HG02884 (cell line): ENCODE data around the gene COX7A2L.
"Not testable (repeated sequence)": the region's sequence is repeated elsewhere in the genome, so short reads cannot be mapped to it uniquely, and the experiment has no call there.

Experiments used
- ATAC-seq: cut with Tn5 transposase; IDR thresholded peaks from one replicate; pipeline ENCODE4 v1.9.1; 2021; ENCODE audit warnings: mild to moderate bottlenecking, moderate library complexity; ENCODE audit not compliant: unreplicated experiment

Gene COX7A2L

DNA sequence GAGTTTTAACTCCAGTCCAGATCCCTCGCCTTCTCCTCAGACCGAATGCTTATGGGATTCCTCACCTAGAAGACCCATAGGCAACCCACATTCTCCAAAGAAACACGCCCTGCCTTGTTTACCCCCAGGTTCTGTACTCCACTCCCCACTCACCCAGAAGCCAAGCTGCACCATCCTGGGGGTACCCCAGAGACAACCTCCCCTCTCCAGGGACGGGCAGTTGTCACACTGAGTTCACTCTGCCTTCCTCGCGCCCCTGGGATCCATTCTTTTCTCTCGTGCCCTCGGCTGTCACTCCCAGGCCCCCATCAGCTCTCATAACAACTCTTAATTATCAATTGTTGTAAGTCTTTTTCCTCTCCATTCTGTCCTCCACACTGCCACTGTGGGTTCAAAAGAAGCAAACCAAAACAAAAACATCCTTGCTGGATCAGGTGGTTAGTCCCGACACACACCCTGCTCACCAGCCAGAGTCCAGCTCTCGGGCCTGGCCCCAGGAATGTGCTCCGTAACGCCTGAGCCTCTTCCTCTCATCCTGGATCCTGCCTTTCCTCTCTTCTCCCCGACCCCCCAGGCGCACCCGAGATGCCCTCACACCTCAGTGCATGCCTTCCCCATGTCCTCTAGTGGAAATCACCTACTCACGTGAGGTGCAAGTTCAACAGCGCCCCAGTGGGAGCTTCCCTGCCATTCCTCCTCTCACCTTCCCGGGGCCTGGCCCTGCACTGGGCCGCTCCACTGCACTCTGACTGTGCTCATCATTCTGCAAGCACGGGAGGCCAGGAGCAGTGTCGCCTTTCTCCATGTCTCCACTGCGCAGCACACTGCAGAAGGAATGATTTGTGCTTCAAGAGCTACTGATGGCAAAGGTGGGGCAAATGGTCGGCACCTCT, 20.7 kb downstream of the COX7A2L start:
- no peak for ATAC-seq

DNA sequence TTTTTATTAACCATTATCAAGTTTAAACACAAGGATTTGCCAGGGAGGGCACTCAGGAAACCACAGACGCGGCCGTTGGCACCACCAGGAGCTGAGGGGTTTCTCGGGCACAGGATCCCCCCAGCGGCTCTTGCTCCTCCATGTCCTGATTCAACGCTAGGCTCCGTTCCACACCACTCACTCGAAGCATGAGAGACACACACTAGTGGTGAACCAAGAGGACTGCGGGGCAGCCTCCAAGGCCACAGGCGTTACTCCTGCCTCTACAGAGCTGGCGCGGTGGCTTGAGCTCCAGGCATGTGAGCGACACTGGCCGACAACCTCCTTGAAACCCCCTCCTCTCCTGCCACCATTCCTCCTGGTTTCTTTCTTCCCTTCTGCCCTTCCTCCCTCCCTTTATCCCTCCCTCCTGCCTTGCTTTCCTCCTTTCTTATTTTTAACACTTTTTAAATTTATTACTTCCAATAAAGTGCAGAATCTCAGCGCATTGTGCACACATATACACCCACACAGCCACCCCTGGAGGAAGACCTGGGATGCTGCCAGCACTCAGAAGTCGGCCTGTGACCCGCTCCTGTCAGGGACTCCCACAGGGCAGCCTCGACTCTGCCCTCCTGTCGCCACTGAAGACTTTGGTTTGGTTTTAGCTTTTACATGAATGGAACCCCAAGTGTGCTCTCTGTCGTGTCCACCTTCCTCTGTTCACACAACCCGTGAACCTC, 21.7 kb downstream of the COX7A2L start:
- no peak for ATAC-seq

DNA sequence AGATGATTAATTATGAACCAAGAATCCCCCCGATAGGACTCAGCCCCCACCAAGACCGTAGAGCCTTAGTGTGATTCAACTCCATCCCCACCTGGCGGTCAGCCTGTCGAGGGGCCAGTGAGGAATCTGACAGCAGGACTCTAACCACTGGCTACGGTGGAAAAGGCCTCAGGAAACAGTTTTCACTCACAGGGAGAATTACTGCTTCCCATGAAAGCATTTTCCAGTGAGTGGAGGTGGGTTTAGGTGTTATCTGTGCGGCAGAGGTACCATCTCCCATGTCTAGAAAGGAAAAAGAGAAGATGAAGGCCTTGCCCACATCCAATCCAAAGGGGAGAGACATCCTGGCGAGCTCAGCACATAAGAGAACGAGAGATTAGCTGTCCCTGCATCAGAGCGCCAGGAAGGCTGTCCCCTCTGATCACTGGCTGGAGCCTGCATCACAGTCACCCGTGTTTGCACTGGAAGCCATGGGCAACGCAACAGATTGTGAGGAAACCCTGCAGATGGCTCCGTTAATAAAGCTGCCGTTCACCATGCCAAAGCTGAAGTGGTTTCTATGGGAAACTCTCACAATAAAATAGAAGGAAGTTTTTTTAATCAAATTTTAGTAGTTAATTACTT, 22.3 kb downstream of the COX7A2L start:
- ATAC-seq = no peak

DNA sequence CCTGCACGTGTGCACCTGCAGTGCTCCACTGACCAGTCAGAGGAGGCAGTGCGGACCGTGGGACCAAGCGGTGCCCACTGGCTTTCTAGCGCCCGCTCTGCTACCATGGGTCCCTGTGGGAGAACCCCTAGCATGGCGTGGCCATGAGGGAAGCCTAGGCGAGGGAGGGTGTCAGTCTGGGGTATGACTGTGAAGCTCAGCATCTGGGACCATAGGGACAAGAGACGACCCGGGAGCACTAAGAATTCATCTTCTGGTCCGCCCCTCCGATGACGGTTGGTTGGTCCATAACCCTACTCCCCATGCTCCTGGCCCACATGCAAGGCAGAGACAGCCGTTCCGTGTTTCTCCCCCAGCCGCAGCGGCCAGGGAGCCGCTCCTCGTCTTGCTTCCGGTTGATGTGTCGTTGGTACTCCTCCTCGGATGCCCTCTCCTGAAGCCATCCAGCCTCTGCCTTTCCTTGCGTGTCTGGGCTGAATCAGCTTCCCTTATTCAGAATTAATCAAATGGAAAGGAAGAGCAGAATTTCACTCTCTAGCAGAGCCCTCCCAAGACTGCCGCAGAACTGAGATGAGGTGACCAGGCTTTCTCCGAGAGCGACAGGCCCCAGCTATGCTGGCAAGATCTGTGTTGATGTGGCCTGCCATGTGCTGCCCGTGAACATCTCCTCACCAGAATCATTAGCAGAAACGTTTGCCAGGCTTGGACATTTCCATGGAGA, 23.0 kb downstream of the COX7A2L start:
- no peak for ATAC-seq

DNA sequence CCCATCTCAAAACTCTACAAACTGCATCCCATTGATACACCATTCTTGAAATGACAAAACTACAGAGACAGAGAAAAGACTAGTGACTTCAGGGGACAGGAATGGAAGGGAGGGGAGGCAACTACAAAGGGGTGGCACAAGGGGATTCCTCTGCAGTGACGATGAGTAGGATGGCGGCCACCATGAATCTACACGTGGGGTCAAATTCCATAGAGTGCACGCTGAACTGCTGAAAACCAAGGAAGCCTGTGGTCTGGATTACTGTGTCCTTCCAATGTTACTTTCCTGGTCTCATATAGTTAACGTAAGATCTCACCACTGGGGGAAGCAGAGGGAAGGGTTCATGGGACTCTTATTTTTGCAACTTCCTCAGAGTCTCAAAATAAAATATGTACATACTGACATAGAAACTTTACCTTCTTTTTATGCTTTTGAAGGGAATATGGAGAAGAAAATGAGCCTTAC, 23.6 kb downstream of the COX7A2L start:
- no peak for ATAC-seq

DNA sequence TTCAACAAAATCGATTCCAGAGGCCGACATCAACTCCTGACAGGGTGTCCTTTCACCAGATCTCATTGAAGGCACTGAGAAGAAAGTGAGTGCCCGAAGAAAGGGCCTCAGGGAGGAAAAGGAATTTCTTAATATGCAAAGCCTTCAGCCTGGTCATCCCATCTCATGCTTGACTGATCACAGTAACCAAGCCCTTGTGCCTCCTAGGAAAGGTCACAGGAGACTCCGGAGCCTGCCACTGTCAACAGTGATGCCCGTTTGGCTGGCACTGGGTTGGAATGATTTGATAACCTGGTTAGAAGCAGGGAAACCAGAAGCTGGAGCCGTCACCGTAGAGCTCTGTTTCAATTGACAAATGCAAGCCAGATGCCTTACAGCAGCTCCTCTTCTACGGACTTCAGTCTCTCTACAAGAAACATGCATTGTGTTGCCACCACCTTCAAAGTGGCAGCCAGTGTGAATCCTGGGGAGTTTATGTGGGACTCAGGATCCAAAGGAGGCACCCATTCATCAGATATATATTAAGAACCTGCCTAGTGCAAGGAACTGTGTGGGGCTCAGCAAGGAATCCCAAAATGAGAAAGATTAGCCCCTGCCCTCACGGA, 24.6 kb downstream of the COX7A2L start:
- no peak for ATAC-seq

DNA sequence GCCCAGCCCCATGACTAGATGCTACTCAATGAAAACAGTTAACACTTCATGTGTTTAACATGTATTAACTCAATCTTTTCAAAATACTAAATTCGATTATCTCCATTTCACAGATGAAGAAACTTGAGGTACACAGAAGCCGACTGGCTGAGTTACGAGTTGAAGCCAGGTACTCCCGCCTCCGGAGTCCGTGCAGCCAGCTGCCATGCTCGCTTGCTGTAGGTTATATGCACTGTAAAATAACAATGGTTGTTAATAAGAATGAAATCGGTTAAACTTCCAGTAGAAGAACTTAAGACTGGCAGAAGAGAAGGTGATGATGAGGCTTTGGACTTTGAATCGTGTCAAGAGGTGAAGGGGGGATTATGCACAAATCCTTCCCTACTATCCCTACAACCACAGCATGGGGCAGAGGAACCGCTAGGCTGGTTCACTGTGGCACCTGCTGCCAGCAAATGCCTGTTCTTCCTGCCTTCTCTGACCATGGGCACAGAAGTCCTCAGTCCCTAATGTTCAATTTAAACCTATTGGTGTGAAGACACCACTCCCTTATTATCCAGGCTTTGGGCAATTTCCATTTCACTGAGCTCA, 25.4 kb downstream of the COX7A2L start:
- no peak for ATAC-seq

DNA sequence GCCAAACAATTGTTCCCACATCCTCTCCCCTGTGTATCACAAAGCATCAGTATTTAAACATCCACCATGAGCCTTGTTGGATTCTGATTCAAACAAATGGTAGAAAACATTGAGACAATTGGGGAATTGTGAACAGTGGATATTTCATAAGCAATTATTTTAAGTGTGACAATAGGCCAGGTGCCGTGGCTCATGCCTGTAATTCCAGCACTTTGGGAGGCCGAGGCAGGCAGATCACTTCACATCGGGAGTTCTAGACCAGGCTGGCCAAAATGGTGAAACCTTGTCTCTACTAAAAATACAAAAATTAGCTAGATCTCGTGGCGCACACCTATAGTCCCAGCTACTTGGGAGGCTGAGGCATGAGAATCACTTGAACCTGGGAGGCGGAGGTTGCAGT, 26.2 kb downstream of the COX7A2L start:
- ATAC-seq = not testable (repeated sequence)

DNA sequence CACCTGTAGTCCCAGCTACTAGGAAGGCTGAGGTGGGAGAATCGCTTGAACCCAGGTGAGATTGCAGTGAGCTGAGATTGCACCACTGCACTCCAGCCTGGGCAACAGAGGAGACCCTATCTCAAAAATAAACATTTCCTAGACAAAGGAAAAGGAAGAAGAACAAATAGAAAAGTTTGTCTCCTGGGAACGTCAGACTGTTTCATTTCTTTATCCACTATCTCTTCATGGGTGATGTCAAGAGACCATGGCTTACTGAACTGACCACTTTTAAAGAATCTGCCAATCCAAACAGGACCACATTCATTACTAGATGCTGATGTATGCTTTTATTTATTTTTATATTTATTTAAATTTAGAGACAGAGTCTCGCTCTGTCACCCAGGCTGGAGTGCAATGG, 26.8 kb downstream of the COX7A2L start:
- ATAC-seq = no peak

DNA sequence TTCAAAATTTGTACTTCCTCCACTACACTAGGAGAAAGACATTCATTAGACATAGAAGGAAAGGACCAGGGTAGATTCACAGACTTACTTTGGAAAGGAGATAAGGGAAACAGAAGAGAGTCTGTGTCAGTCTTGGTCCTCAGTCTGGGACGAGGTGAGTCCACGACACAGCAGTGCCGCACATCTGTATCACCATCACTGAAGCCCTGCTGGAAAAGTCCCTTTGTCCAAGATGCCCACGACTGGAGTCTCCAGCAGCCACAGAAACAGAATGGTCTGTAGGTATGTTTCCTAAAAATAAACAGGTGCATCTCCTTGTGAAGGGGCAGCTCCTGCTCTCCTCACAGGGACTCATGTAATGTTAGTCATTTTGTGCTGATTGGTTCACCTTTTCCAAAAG, 27.4 kb downstream of the COX7A2L start:
- ATAC-seq = no peak

DNA sequence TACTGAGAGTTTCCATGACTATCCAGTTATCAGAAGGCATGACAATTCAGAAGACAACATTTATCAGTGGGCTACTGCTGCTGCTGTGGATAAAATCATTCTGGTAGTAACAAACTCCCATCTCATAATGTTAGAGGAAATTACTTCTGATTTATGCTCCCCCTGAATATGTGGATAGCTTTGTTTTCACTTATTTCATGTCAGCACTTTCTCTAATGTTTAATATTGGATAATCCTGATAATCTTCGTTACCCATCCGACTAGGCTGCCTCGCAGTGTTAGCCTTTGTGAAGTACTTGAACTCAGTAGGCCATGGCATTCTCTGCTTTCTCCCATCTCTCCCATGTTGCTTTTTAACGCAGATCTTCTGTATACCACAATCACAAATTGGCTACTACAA, 28.4 kb downstream of the COX7A2L start:
- ATAC-seq = no peak

DNA sequence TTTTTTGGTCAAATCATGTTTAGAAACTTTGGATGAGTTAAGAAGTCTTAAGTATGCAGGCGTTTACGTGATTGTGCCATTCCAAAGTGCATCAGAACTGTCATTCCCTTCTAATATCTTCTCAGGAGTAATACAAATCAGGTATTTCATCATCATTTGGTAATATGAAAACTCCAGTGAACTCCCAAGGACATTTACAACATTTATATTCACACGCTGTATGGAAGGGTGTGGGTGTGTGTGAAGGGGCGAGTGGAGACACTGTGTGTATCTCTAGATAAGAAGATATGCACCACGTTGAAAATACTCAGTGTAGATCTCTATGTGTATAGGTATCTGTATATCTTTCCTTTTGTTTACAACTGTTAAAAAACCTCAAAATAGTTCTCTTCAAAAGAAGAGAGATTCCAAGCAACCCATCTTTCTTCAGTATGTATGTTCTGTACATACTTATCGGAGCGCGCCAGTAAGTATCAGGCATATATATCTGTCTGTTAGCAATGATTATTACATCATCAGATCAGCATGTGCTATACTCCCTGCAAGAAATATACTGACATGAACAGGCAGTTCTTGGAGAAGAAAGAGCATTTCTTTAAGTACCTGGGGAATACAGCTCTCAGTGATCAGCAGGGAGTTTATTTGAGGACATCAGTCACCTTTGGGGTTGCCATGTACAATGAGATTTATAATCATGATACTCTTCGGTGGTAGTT, 29.3 kb downstream of the COX7A2L start:
- ATAC-seq = no peak

DNA sequence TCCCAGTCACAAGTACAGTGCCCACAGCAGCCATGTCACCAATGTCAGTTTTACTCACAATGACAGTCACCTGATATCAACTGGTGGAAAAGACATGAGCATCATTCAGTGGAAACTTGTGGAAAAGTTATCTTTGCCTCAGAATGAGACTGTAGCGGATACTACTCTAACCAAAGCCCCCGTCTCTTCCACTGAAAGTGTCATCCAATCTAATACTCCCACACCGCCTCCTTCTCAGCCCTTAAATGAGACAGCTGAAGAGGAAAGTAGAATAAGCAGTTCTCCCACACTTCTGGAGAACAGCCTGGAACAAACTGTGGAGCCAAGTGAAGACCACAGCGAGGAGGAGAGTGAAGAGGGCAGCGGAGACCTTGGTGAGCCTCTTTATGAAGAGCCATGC, 31.3 kb downstream of the COX7A2L start:
- ATAC-seq = no peak

DNA sequence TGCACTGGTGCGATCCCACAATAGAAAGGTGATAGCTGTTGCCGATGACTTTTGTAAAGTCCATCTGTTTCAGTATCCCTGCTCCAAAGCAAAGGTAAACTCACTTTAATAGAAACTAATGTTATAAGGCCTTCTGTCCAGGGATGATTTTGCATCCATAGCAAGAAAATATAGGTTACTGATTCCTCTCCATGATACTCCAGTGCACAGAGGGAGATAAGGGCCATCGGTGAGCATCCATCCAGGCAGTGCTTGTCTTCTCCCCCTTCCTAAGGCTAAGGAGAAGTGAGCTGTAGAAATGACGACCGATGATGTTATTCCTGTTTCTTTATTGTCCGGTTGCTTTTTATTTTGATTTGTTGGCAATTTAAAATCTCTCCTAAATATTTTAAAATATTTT, 32.1 kb downstream of the COX7A2L start:
- no peak for ATAC-seq

DNA sequence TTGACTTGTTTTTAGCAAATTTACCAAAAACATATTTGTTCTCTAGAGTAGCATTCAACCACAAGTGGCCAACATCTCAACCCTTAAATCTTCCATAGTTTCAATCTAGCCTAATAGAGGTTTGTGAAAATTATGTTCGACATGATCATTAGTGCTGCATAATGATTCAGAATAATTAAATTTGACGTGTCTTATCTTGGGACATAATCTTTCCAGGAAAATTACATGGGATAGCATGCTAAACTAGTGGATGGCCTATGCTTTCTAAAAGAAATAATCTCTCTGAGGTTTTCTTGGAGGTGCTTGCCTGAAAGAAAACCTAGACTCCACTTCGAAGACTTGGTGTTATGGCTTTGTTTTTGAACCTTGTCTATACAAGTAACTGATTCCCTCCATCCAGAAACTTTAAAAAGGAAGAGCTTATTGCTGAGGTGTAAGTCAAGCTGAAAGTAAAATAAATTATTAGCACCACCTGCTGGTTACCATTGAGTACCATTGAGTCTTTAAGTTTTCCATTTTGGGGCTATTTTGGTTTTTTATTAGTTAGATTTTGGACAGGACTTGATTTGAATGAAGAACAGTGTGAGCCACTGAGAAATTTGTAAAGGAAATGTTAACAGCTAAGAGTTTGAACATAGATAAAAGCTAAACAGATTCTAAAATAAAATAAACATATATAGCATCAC, 32.7 kb downstream of the COX7A2L start:
- ATAC-seq = no peak

DNA sequence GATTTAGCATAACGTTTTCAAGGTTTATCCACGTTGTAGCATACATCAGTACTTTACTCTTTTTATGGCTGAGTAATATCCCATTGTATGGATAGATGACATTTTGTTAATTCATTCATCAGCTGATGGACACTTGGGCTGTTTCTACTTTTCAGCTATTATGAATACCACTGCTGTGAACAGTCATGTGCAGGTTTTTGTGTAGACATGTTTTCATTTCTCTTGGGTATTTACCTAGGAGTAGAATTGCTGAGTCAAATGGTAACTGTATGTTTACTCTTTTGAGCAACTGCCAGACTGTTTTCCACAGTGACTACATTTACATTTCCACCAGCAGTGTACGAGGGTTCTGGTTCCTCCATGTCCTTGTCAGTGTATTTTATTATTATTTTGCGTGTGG, 33.9 kb downstream of the COX7A2L start:
- no peak for ATAC-seq

DNA sequence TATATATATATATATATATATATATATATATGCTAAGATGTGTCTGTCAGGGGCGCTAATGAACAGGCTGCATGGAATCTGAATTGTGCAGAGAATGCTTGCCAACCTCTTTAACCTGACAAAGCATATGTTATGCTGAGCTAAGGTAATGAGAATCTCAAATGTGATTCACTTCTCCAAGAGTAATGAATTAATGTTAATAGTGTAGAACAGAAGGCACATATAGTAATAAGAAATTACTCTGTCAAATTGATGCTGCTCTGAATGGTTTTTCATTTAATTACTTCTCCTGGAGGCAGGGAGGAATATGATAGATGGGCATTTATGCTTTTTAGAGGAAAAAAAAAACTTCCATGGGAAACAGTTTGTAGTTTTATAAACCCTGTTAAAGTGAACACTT, 35.4 kb downstream of the COX7A2L start:
- ATAC-seq = no peak

DNA sequence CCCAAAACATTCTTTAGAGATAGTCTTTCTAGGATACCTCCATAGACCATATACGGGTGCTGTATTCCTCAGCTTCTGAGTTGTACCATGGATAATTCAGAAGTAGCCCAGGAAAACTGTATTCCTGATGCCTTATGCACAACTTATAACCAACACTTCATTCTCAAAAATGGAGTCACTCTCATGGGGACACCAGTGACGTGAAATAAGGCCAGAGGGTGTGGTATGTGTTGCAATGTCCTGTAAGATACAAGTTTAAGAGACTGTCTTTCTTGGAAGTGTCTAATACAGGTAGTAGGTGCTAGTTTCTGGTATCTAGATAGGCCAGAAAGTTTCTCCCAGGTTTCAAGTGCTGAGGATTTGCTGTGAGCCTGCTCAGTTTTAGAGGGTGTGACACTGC, 36.1 kb downstream of the COX7A2L start:
- no peak for ATAC-seq

DNA sequence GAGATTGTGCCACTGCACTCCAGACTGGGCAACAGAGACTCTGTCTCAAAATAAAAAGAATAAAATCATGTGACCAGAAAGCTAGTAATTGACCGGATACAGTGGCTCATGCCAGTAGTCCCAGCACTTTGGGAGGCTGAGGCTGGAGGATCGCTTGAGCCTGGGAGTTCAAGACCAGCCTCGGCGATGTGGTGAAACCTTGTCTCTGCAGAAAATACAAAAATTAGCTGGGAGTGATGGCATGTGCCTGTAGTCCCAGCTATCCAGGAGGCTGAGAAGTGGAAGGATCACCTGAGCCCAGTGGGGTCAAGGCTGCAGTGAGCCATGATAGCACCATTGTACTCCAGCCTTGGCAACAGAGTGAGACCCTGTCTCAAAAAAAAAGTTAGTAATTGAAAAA, 36.8 kb downstream of the COX7A2L start:
- no peak for ATAC-seq
